Measurements from ENCODE around the gene XCR1.
A peak's percentile ranks its signal among the peaks of the same experiment; 100 is the strongest.

XCR1 gene

GRCh38 chr3:45980229-45980813, 47.0 kb downstream of the XCR1 start:
- no peak overlapping the region for H3K4me3 ChIP-seq (ENCODE audit: low read length)
- no peak for TF ChIP-seq CTCF (conservative IDR thresholded peaks at IDR 0.05; ENCODE audit: low read length)
- DNase-seq (ENCODE audit: low read depth): no peak

GRCh38 chr3:45979378-45979777, 47.9 kb downstream of the XCR1 start:
- no peak overlapping the region for H3K4me3 ChIP-seq (ENCODE audit: low read length)
- DNase-seq (ENCODE audit: low read depth): no peak
- TF ChIP-seq CTCF (conservative IDR thresholded peaks at IDR 0.05; ENCODE audit: low read length): no peak

- TF ChIP-seq CTCF (conservative IDR thresholded peaks at IDR 0.05; ENCODE audit: low read length): no peak
- peak; percentile 42 for DNase-seq (ENCODE audit: low read depth)
- H3K4me3 ChIP-seq (ENCODE audit: low read length): no peak overlapping the region
These were observed 49.1 kb downstream of the XCR1 start for GRCh38 chr3:45978006-45978761.

- no peak for TF ChIP-seq CTCF (conservative IDR thresholded peaks at IDR 0.05; ENCODE audit: low read length)
- no peak for DNase-seq (ENCODE audit: low read depth)
- no peak overlapping the region for H3K4me3 ChIP-seq (ENCODE audit: low read length)
These were observed 50.8 kb downstream of the XCR1 start for GRCh38 chr3:45976191-45977091.

- H3K4me3 ChIP-seq (ENCODE audit: low read length): no peak overlapping the region
- no peak for DNase-seq (ENCODE audit: low read depth)
- TF ChIP-seq CTCF (conservative IDR thresholded peaks at IDR 0.05; ENCODE audit: low read length): no peak
These were observed 51.6 kb downstream of the XCR1 start for GRCh38 chr3:45975686-45976085.

- H3K4me3 ChIP-seq (ENCODE audit: low read length): no peak overlapping the region
- TF ChIP-seq CTCF (conservative IDR thresholded peaks at IDR 0.05; ENCODE audit: low read length): no peak
- DNase-seq (ENCODE audit: low read depth): no peak
These were observed 52.6 kb downstream of the XCR1 start for GRCh38 chr3:45974686-45975085.
